K562 (cell line): Measurements from ENCODE around the gene SLC29A3. TPM values are rescaled to one million over a fixed set of nuclear protein-coding genes. Genes with fewer than 3 reads are reported as not detected.
A peak's percentile ranks its signal among the peaks of the same experiment; 100 is the strongest.

Experiments
- CREBBP ChIP-seq: IDR thresholded peaks from one replicate; pipeline ENCODE4 v1.6.1; 2012; ENCODE audit warnings: low read depth, mild to moderate bottlenecking, control low read depth, inconsistent platforms, low read length
- KDM4B ChIP-seq, 2 experiments: fragments of 450-650 bp in 1 of 2; sonication (generic) in 1 of 2; IDR thresholded peaks; 2 replicates each; pipeline ENCODE4 v1.6.1; 2016 to 2017; ENCODE audit warnings: borderline replicate concordance in 2 of 2, antibody characterized with exemption in 1 of 2, low read depth in 1 of 2, mild to moderate bottlenecking in 1 of 2
- KLF1 ChIP-seq: fragments of 450-650 bp; IDR thresholded peaks from 2 replicates; pipeline ENCODE4 v1.6.1; 2016; ENCODE audit warnings: missing genetic modification characterization, missing compliant biosample characterization
- MAFG ChIP-seq: fragments of 450-650 bp; conservative IDR thresholded peaks from 2 replicates; pipeline ENCODE4 v1.6.1; 2016; ENCODE audit warnings: missing genetic modification characterization, missing compliant biosample characterization
- NCOR1 ChIP-seq: fragments of 450-650 bp; IDR thresholded peaks from 2 replicates; pipeline ENCODE4 v1.6.1; 2016; ENCODE audit warnings: mild to moderate bottlenecking, moderate library complexity
- PTBP1 ChIP-seq: fragments of 200-400 bp; formaldehyde crosslinking; IDR thresholded peaks from 2 replicates; pipeline ENCODE4 v1.6.1; 2017; ENCODE audit warnings: low read depth, low read length
- RBM39 ChIP-seq: fragments of 200-400 bp; formaldehyde crosslinking; optimal IDR thresholded peaks from 2 replicates; pipeline ENCODE3; 2018; ENCODE audit warnings: low read depth, low read length
- SREBF2 ChIP-seq: sonication (generic); formaldehyde crosslinking; IDR thresholded peaks from 2 replicates; pipeline ENCODE4 v1.4.0; 2020; ENCODE audit warnings: mild to moderate bottlenecking, missing genetic modification reagents
- STAT5B ChIP-seq: fragments of 250-450 bp; sonication (Bioruptor Pico); IDR thresholded peaks from 2 replicates; pipeline ENCODE4 v1.8.0; 2021; ENCODE audit warnings: mild to moderate bottlenecking, inconsistent platforms
- TAF1 ChIP-seq: IDR thresholded peaks from 2 replicates; pipeline ENCODE4 v1.6.1; 2011; ENCODE audit warnings: mild to moderate bottlenecking, low read length, moderate library complexity; ENCODE audit not compliant: insufficient read depth, control insufficient read depth, severe bottlenecking; ENCODE audit errors: extremely low read depth
- TAF7 ChIP-seq: fragments of 450-650 bp; IDR thresholded peaks from 2 replicates; pipeline ENCODE4 v1.6.1; 2016; ENCODE audit warnings: missing genetic modification characterization, missing compliant biosample characterization
- ZC3H8 ChIP-seq: fragments of 450-650 bp; IDR thresholded peaks from 2 replicates; pipeline ENCODE4 v1.6.1; 2017
- ZNF134 ChIP-seq: fragments of 250-450 bp; sonication (Bioruptor Pico); conservative IDR thresholded peaks from 2 replicates; pipeline ENCODE4 v1.4.0; 2020
- ZNF24 ChIP-seq: fragments of 450-650 bp; IDR thresholded peaks from 2 replicates; pipeline ENCODE4 v1.6.1; 2016
- ZNF766 ChIP-seq: fragments of 200-800 bp; sonication (Bioruptor generic); conservative IDR thresholded peaks from 2 replicates; pipeline ENCODE4 v1.6.1; 2016; ENCODE audit warnings: missing genetic modification characterization, missing compliant biosample characterization
- ZNF780A ChIP-seq: fragments of 250-450 bp; sonication (Bioruptor Pico); IDR thresholded peaks from 2 replicates; pipeline ENCODE4 v1.5.0; 2021; ENCODE audit warnings: mild to moderate bottlenecking
- polyA plus RNA-seq, 8 experiments: library from polyadenylated mRNA; depleted of rRNA in 4 of 8; stranded (reverse) in 5 of 8; unstranded in 3 of 8; fragments of >200 nt; fragmentation: Nextera tagmentation in 2 of 8; fragmentation: Illumina TruSeq in 1 of 8; extraction: Ambion mirVana in 2 of 8; extraction: Trizol in 1 of 8; gene quantifications; 2 replicates each; pipeline versions ENCODE4 v1.2.1 to v1.2.3, GENCODE V29; 2011 to 2014; ENCODE audit warnings: inconsistent platforms in 1 of 8, missing spikeins in 1 of 8
- total RNA-seq, 7 experiments: library from RNA; depleted of rRNA in 6 of 7; stranded (reverse); fragments of >200 nt in 6 of 7; fragmentation: Illumina TruSeq in 2 of 7; extraction: Trizol in 2 of 7; gene quantifications; 2 replicates each; pipeline versions ENCODE4 v1.2.1 to v1.2.3, GENCODE V29; 2011 to 2021; ENCODE audit warnings: low replicate concordance in 1 of 7
- TF ChIP-seq, protein P1 (sequence below): IDR thresholded peaks from 3 replicates; pipeline ENCODE4 v1.6.1; 2011; ENCODE audit warnings: borderline replicate concordance, mild to moderate bottlenecking, moderate library complexity; ENCODE audit not compliant: insufficient read length; ENCODE audit errors: extremely low read depth
- TF ChIP-seq, protein P2 (sequence below), 2 experiments: fragments of 450-650 bp; formaldehyde crosslinking in 1 of 2; IDR thresholded peaks; 2 replicates each; pipeline versions ENCODE4 v1.4.0 to v1.6.1; 2014 to 2020; ENCODE audit warnings: mild to moderate bottlenecking in 2 of 2, borderline replicate concordance in 1 of 2, low read depth in 1 of 2

SLC29A3 gene
- total and polyA plus RNA-seq, 9 of the 15 experiments (the other 6 are each of a cell fraction or from before 2014, with no cell fraction given), result 2.1 to 10.7 (median 4.6) TPM

DNA sequence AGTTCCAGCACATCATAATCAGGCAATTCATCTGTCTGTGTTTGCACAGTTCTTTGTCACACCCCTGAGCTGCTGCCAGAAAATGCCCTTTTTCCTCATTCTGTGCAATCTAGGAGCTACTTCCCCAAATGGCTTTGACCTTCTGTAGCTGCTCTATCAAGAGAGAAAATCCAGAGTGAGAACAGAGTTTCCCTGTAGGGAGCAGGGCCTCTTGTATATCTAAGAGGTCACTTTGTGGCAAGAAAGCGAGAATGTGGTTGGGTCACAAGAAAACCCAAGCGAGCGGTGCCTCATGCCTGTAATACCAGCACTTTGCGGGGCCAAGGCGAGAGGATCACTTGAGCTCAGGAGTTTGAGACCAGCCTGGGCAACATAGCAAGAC is 24.3 kb downstream of the SLC29A3 start (continued):
- TF ChIP-seq, protein P1, sequence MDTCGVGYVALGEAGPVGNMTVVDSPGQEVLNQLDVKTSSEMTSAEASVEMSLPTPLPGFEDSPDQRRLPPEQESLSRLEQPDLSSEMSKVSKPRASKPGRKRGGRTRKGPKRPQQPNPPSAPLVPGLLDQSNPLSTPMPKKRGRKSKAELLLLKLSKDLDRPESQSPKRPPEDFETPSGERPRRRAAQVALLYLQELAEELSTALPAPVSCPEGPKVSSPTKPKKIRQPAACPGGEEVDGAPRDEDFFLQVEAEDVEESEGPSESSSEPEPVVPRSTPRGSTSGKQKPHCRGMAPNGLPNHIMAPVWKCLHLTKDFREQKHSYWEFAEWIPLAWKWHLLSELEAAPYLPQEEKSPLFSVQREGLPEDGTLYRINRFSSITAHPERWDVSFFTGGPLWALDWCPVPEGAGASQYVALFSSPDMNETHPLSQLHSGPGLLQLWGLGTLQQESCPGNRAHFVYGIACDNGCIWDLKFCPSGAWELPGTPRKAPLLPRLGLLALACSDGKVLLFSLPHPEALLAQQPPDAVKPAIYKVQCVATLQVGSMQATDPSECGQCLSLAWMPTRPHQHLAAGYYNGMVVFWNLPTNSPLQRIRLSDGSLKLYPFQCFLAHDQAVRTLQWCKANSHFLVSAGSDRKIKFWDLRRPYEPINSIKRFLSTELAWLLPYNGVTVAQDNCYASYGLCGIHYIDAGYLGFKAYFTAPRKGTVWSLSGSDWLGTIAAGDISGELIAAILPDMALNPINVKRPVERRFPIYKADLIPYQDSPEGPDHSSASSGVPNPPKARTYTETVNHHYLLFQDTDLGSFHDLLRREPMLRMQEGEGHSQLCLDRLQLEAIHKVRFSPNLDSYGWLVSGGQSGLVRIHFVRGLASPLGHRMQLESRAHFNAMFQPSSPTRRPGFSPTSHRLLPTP, result no peak
- no peak for TF ChIP-seq CREBBP
- TF ChIP-seq NCOR1, result peak; percentile 69
- TF ChIP-seq RBM39, result no peak
- TF ChIP-seq ZNF134 (CRISPR knock-in tag), result no peak
- TF ChIP-seq ZNF780A (CRISPR knock-in tag), result no peak
- TF ChIP-seq KLF1 (tag), result no peak
- TF ChIP-seq MAFG, result no peak
- no peak for TF ChIP-seq TAF7
- no peak for TF ChIP-seq ZC3H8
- no peak; the same call in 1 of the 2 replicates for TF ChIP-seq ZNF766 (CRISPR knock-in tag)
- TF ChIP-seq SREBF2 (CRISPR knock-in tag), result no peak
- no peak for TF ChIP-seq PTBP1
- no peak for TF ChIP-seq ZNF24
- TF ChIP-seq, protein P2, sequence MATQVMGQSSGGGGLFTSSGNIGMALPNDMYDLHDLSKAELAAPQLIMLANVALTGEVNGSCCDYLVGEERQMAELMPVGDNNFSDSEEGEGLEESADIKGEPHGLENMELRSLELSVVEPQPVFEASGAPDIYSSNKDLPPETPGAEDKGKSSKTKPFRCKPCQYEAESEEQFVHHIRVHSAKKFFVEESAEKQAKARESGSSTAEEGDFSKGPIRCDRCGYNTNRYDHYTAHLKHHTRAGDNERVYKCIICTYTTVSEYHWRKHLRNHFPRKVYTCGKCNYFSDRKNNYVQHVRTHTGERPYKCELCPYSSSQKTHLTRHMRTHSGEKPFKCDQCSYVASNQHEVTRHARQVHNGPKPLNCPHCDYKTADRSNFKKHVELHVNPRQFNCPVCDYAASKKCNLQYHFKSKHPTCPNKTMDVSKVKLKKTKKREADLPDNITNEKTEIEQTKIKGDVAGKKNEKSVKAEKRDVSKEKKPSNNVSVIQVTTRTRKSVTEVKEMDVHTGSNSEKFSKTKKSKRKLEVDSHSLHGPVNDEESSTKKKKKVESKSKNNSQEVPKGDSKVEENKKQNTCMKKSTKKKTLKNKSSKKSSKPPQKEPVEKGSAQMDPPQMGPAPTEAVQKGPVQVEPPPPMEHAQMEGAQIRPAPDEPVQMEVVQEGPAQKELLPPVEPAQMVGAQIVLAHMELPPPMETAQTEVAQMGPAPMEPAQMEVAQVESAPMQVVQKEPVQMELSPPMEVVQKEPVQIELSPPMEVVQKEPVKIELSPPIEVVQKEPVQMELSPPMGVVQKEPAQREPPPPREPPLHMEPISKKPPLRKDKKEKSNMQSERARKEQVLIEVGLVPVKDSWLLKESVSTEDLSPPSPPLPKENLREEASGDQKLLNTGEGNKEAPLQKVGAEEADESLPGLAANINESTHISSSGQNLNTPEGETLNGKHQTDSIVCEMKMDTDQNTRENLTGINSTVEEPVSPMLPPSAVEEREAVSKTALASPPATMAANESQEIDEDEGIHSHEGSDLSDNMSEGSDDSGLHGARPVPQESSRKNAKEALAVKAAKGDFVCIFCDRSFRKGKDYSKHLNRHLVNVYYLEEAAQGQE (IDR thresholded peaks at IDR 0.05; ENCODE audit: borderline replicate concordance), result no peak
- TF ChIP-seq, protein P2 (CRISPR knock-in tag; IDR thresholded peaks at IDR 0.05; ENCODE audit: low read depth), result no peak
- TF ChIP-seq KDM4B (IDR thresholded peaks at IDR 0.05; ENCODE audit: borderline replicate concordance in 2 of 2, low read depth in 1 of 2), result no peak
- TF ChIP-seq STAT5B, result no peak
- no peak for TF ChIP-seq TAF1
